Glomerular visceral epithelial cell (primary cell): ENCODE results near the gene NDUFV2.
"Not testable (repeated sequence)": the region's sequence is repeated elsewhere in the genome, so short reads cannot be mapped to it uniquely, and the experiment has no call there.

Experiments used
- DNase-seq: peaks from one replicate; pipeline ENCODE4 v3.0.0-alpha.2; 2016; ENCODE audit errors: extremely low spot score

The NDUFV2 gene

GRCh38 chr18:9090578-9090977 lies 11.9 kb upstream of the NDUFV2 start:
- DNase-seq, result no peak

- DNase-seq, result no peak
These were observed 11.4 kb upstream of the NDUFV2 start for GRCh38 chr18:9091066-9091476.

- no peak for DNase-seq
These were observed 9.8 kb upstream of the NDUFV2 start for GRCh38 chr18:9092665-9093064.

- not testable (repeated sequence) for DNase-seq
These were observed 9.4 kb upstream of the NDUFV2 start for GRCh38 chr18:9093109-9093508.

- DNase-seq, result no peak
These were observed 7.9 kb upstream of the NDUFV2 start for GRCh38 chr18:9094307-9095226.

GRCh38 chr18:9095297-9096006 lies 7.0 kb upstream of the NDUFV2 start:
- DNase-seq, result no peak

- no peak for DNase-seq
These were observed 6.5 kb upstream of the NDUFV2 start for GRCh38 chr18:9096007-9096371.

GRCh38 chr18:9096685-9097084 lies 5.8 kb upstream of the NDUFV2 start:
- no peak for DNase-seq

GRCh38 chr18:9097349-9097748 lies 5.2 kb upstream of the NDUFV2 start:
- DNase-seq, result no peak

GRCh38 chr18:9100796-9101195 lies 1.7 kb upstream of the NDUFV2 start:
- DNase-seq, result no peak

- DNase-seq, result peak; percentile 41
These were observed 580 bp upstream of the NDUFV2 start for GRCh38 chr18:9101730-9102507.

- no peak for DNase-seq
These were observed 926 bp downstream of the NDUFV2 start for GRCh38 chr18:9103376-9103873.

- no peak for DNase-seq
These were observed 1.9 kb downstream of the NDUFV2 start for GRCh38 chr18:9104244-9104901.

- DNase-seq, result no peak
These were observed 2.9 kb downstream of the NDUFV2 start for GRCh38 chr18:9105420-9105819.

GRCh38 chr18:9106094-9106493 lies 3.6 kb downstream of the NDUFV2 start:
- no peak for DNase-seq

- no peak for DNase-seq
These were observed 4.5 kb downstream of the NDUFV2 start for GRCh38 chr18:9106800-9107584.

- no peak for DNase-seq
These were observed 6.4 kb downstream of the NDUFV2 start for GRCh38 chr18:9108911-9109310.

GRCh38 chr18:9109523-9109922 lies 7.0 kb downstream of the NDUFV2 start:
- no peak for DNase-seq

GRCh38 chr18:9113468-9114149 lies 11.1 kb downstream of the NDUFV2 start:
- no peak for DNase-seq

GRCh38 chr18:9115984-9116383 lies 13.5 kb downstream of the NDUFV2 start:
- DNase-seq, result no peak
